GM15510 (cell line): ENCODE data around the gene ZNF687.

Source experiments
- POLR2A ChIP-seq: IDR thresholded peaks from 3 replicates; pipeline ENCODE4 v1.6.1; 2011; ENCODE audit warnings: borderline replicate concordance; ENCODE audit not compliant: insufficient read length; ENCODE audit errors: extremely low read depth

Gene ZNF687

DNA sequence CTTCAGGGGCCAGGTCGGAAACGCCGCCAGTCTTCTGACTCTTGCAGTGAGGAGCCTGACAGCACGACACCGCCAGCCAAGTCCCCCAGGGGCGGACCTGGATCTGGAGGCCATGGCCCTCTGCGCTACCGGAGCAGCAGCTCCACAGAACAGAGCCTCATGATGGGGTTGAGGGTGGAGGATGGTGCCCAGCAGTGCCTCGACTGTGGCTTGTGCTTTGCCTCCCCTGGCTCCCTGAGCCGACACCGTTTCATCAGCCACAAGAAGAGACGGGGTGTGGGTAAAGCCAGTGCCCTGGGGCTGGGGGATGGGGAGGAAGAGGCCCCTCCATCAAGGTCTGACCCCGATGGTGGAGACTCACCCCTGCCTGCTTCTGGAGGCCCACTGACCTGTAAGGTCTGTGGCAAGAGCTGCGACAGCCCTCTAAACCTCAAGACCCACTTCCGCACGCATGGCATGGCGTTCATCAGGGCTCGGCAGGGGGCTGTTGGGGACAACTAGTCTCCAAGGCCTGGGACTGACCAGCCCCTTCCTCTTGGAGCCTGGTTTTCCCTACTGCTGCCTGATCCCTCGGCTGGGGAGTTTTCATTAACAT is 8.7 kb downstream of the ZNF687 start:
- peak; percentile 10 for TF ChIP-seq POLR2A

DNA sequence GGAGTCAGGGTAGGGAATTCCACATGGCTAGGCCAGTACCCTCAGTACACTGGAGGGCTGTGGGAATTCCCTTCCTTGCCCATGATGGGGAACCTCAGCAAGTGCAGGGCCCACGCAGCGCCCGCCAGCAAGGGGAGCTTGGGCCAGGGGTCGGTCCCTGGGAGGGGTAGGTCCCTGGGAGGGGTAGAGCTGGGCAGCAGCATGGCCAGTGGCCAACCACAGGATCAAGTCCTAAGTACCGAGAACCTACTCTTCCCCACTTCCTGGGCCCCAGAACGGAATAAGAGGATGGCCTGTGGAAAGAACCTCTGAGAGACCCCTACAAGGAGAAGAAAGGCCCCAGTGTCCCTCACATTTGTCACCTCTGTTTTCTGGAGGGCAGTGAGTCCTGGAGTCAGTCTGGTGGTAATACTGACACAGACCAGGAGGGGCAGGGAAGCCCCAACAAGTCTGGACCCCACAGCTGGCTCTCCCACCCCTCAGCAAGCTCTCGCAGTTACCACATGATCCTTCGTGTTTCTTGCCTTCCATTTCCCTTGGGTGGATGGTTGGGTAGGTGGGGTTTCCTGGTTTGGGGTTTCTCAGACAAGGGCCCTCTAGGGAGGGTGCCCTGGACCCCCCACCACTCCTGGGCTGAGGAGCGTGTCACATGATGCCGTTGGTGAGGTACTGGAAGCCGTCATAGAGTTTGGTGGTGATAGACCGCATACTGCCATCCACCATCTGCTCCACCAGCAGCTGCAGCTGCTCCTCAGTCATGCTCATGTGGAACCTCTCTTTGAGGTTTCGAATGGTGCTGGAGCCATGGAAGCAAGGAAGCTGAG is 10.3 kb downstream of the ZNF687 start:
- TF ChIP-seq POLR2A = no peak

DNA sequence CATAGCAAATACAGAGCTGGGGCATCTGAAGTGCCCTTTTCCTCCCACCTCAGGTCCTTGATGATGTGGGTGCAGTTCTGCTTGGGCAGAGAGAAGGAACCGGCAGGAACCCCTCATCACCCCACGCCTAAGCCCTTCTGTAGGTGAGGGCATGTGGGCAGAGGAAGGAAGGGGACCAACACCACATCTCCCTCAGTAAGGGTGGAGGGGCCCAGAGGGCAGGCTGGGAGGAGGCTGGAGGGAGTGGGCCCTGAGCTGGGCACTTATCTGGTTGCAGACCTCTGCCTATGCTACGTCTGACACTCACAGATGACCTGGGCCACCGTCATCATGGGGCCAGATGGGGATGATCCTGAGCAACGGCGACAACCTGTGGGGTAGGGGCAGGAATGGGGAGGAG is 11.0 kb downstream of the ZNF687 start:
- no peak for TF ChIP-seq POLR2A

DNA sequence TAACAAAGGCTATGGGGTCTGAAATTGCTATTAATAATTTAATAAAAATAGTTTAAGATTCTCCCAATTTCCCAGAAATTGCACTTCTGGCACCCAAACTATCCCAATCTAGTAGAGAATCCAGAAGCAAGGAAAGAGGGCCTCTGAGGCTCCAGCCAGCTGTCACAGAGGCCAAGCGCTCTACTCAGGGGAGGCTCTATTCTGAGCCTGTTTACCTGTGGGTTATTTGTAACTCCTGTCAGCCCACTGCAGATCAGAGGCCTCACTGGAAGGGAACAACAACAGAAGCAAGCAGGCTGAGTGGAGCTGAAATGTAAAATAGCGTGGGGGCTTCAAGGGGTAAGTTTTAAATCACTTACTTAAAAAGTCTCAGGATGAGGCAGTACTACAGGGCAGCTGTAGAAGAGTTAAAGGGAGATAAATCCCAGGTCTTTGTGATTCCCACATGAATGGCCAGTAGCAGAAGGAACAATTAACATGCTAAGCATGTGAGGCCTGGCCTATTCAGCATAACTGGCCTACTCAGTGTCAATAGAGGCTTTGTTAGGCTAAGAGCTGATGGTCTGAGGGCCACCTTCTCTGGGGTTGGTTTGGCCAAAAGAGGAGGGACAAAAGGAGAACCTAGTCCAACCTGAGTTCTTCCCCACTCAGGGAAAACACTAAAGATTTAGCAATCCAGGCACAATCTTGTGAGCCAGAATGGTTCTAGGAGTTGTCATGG is 12.8 kb downstream of the ZNF687 start:
- TF ChIP-seq POLR2A = no peak

DNA sequence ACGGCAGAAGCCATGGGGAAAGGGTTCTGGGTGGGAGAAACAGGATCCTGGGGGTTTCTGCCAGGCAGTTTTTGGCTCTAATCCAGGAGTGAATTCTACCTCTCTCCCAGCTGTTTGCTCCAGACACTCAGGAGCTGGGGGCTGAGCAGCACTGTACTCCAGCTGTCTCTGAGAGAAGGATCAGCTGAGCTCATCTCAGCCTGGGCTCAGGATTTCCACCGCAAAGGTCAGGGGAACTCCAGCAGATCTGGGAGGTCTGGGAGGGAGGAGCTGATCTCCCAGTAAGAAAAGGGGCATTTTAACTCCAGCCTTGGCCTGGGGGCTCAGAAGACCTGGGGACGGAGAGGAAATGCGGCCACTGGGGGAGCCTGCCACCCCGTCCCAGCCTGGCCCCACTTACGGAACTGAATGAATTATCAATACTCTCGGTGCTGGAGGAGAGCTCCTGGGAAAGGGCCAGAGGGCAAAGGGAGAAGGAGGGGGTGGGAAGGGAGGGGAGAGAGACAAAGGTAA is 27.8 kb downstream of the ZNF687 start:
- no peak for TF ChIP-seq POLR2A

DNA sequence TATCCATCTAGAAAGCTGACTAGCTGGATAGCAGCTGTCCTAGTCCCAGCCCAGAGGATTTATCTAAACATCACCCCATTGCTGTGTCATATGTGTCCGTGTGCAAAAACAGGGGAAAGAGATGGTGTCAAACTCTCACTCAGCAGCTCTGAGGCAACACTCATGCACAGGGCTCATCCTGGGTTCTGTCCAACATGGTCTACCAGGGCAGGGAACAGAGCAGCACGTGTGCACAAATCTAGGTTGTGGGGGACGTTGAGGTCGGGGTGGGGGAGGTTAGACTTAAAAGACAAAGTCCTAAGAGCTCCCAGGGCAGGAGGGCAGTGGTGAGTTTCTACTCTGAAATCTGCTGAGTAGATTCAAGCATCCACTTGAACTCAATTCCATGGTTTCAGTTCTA is 28.9 kb downstream of the ZNF687 start:
- TF ChIP-seq POLR2A = no peak

DNA sequence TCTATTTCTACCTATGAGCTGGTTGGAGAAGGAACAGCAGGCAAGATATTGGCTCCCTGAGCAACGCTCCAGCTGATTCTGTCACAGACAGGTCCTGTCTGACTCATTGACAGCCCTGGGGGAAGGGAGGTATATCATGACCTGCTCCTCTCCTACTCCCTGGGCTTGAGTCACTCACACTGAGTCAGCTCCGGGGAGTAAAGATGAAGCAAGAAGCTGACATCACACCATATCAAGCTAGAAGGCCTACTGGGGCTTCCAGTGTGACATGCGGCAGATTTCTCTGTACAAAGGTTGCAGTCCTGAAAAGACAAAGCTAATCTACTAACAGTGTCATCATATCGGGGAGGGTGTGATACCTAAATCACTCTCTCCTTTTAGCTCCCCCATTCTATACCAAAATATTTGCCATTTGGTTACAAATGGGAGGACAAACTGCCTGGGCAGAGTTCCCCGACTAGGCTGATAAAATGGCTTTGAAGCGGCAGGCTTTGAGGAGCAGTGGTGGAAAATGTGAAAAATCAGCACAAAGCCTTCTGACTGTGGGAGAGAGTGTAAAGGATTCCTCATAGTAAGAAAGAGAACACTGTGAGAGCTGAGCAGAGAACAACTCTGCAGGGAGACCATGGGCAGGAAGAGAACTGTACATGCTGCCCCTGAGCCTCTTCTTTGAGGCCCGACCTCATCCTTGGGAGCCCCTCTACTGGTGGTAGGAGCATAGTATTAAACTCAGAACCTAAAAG is 29.7 kb downstream of the ZNF687 start:
- no peak for TF ChIP-seq POLR2A

DNA sequence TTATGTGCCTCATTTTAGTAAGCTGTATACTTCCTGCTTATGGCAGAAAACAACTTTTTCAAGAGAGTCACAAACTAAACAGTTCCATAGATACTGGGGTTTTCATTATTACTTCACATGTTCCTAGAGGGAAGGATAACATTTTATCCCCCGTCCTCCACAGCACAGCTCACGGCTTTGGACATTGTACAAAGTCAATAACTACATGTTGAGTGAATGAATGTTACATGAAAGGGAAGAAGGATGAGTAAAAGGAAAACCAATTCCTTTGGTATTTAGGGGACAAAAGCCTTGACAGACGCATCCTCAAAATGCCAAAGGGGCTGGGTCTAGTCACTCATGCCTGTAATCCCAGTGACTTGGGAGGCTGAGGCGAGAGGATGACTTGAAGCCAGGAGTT is 30.3 kb downstream of the ZNF687 start:
- no peak for TF ChIP-seq POLR2A

DNA sequence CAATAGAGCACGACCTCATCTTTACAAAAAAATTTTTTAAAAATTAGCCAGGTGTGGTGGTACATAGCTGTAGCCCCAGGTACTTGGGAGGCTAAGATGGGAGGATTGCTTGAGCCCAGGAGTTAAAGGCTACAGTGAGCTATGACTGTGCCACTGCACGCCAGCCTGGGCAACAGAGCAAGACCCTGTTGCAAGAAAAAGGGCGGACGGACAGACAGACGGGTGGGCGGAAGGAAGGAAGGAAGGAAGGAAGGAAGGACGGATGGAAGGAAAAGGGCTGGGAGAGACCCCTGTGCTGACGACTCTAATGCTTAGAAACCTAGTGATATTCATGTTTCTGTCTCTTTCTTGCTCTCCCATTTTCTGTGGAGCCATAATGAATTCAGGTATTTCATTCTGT is 30.7 kb downstream of the ZNF687 start:
- TF ChIP-seq POLR2A = no peak

DNA sequence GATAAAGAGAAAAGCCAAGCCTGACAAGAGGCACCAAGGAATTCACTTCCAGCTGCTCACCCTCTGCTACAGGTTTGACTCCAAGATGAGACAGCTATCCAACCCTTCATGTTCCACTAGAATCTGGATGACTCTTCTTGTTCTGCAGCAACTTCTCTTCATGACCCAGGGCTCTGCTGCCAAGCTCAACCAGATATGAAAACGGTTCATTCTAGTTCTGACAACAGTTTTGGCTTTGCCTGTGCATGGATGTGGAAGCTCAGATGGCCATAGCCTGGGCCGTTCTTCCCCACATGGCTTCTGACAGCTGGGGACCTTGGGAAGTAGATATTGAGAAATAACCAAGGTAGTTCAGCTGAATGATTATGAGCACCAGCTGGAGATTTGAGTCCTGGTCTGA is 31.4 kb downstream of the ZNF687 start:
- no peak for TF ChIP-seq POLR2A

DNA sequence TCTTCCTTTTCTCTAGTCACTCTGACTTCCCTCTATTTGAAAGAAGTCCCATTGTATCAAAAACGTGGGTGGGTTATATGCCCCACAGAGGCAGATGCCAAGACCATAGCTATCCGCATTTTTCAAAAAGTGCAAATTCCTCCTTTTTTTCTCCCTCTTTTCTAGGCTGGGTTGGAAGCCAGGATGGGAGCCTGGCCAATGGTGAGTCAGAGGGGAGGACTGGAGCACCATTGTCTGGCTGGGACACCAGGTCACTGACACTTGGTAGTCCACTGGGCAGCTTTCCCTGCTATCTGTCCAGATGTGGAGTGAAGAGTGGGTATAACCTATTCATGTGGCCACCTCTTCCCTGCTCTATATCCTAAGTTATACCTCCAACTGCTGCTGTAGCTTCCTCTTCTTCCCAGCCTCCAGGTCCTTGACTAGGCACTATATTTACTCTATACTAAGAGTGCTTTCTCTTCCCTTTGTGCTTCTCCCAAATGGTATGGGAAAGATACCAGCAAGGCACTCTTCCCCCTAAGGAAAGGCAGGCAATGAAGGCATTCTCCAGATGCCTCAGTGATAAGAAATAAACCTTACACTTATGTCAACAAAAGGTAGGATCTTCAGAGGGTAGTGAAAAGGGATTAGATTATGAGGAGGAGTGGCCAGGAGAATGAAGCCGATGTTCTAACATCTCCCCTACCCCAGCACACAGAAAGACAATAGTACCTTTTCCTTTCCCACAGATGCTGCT is 32.2 kb downstream of the ZNF687 start:
- no peak for TF ChIP-seq POLR2A

DNA sequence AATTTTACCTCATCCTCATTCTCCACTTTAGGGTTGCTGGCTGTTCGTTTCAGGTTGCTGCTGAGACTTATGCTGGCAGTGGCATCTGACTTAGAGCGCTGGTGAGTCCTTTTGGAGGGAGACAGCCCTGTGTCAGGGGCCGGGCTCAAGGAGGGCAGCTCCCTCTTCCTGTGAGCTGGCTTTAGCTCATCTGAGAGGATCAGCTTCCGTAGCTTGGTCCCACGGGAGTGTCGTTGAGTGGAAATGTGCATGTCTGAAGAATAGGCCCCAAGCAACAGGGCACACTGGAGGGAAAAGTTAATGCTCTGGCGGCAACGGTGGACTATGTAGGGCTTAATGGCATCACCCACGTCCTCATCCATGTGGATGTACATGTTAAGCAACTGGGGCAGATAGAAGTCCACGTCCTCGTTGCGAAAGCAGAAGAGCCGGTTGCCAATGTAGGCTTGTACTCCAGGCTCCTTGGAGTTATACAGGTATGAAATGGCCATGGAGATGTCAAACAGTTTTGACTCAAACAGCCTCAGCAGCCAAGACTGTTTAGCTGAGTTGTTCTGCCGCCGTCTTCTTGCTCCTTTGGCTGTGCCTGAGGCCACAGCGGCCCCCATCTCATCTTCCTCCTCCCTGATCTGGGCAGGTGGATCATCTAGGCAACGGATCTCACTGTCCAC is 33.6 kb downstream of the ZNF687 start:
- no peak for TF ChIP-seq POLR2A

DNA sequence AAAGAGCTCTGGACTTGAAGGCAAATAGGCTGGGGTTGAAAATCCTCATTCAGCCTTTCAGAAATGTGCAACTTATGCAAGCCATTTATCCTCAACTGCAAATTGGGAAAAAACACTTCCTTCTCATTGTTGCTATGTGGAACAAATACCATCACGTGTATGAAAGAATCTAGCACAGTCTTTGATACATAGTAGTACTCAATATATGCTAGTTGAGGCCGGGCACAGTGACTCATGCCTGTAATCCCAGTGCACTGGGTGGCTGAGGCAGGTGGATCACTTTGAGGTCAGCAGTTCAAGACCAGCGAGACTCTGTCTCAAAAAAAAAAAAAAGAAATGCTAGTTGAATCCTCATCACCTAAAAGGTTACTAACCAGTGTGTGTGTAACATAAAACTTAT is 36.9 kb downstream of the ZNF687 start:
- no peak for TF ChIP-seq POLR2A

DNA sequence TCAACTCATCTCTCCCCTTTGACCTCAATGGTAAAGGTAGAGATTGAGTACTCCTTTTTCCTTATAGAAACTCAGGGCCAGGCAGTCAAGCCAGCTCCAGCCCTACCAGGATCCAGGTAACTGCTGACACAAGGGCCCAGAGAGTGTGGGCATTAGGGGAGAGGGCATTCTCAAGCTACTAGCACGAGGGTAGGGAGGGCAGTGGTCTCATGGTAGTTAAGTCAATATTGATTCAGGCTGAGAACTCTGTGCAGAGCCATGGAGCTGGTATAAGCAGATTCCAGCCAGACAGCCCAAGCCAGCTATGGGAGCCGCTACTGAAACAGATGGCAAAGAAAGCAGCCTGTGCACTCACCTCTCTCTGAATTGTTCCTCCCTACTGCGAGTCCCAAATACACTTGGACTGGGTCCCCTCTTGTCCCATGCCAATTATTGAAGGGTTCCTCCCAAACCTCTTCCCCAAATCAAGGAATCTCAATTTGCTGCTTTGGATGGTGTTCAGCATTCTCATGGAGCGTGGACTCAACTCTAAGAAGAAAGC is 42.4 kb downstream of the ZNF687 start:
- TF ChIP-seq POLR2A = no peak

DNA sequence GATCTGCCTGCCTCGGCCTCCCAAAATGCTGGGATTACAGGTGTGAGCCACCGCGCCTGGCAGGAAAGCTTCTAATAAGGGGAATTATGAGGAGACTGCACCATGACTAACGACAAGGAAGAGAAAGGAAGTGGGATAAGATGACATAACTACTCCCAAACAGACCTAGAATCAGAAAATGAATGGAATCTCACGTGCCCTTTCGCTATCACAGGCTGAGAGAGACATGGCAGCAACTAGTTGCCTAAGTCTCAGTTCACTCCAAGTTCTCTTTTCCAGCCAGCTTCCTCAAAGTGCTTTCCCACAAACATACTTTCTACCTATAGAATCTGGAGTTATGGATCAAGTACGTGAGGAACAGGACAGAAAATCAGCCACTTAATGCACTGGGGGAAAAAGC is 43.1 kb downstream of the ZNF687 start:
- no peak for TF ChIP-seq POLR2A
